Stomach smooth muscle (tissue), 2 donors: ENCODE data around the gene NEURL1B.
A peak's percentile ranks its signal among the peaks of the same experiment; 100 is the strongest.
"Not testable (repeated sequence)": the region's sequence is repeated elsewhere in the genome, so short reads cannot be mapped to it uniquely, and the experiment has no call there.

ENCODE experiments used
- H3K27ac ChIP-seq: one replicate; pipeline ENCODE4 v1.7.0; 2013; ENCODE audit warnings: mild to moderate bottlenecking, low read length, inconsistent platforms
- H3K27me3 ChIP-seq, 2 donors: one replicate each; pipeline ENCODE4 v1.7.0; 2013; ENCODE audit warnings: low read length in 2 of 2; ENCODE audit not compliant: insufficient read depth in 2 of 2, control insufficient read depth in 1 of 2
- H3K36me3 ChIP-seq, 2 donors: one replicate each; pipeline ENCODE4 v1.7.0; 2013; ENCODE audit warnings: low read length in 2 of 2; ENCODE audit not compliant: control insufficient read depth in 2 of 2, insufficient read depth in 2 of 2
- H3K4me1 ChIP-seq: one replicate; pipeline ENCODE4 v1.7.0; 2013; ENCODE audit warnings: low read length; ENCODE audit not compliant: control insufficient read depth, insufficient read depth
- H3K4me3 ChIP-seq, 2 donors: one replicate each; pipeline ENCODE4 v1.7.0; 2013; ENCODE audit warnings: low read length in 2 of 2
- H3K9ac ChIP-seq, 2 donors: one replicate each; pipeline ENCODE4 v1.7.0; 2013; ENCODE audit warnings: low read length in 2 of 2, mild to moderate bottlenecking in 1 of 2
- H3K9me3 ChIP-seq, 2 donors: one replicate each; pipeline ENCODE4 v1.7.0; 2013; ENCODE audit warnings: low read length in 2 of 2; ENCODE audit not compliant: control insufficient read depth in 2 of 2
- donor health status: healthy.
- donor health status: Pancreatic carcinoma.

NEURL1B gene

GRCh38 chr5:172668594-172669071 lies 27.6 kb downstream of the NEURL1B start:
- H3K4me1 ChIP-seq = peaks cover 31% of the 10 kb centered on the region
- no peak overlapping the region for H3K4me3 ChIP-seq
- no peak overlapping the region for H3K27ac ChIP-seq
- H3K9me3 ChIP-seq = no peaks in the 10 kb centered on the region
- H3K27me3 ChIP-seq = no peaks in the 10 kb centered on the region
- H3K9ac ChIP-seq = no peak overlapping the region
- peaks cover 15 to 19% of the 10 kb centered on the region in 2 donors for H3K36me3 ChIP-seq

DNA sequence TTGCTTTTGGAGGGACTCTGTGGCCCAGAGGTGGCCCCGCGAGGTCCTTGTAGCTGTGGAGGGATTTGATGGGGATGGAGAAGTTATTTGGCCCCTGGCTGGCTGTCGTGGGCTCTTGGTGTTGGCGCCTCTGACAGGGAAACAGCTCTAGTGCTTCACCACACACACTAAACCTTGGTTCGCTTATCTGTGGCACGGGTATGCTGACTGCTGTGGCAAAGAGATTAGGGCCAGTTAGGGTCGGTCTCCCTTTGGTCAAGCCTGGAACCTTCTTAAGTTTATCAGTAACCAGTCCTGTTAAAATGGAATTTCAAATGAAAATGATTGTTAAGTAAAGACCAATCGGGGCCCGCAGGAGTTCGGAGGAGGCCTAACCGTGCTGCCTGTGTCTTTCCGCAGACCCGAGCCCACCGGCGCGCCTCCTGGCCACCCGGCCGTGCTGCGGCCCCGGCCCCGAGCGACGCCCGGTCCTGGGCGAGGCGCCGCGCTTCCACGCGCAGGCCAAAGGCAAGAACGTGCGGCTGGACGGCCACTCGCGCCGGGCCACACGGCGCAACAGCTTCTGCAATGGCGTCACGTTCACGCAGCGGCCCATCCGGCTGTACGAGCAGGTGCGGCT lies 28.4 kb downstream of the NEURL1B start:
- no peak overlapping the region for H3K27ac ChIP-seq

GRCh38 chr5:172670005-172670402 lies 28.9 kb downstream of the NEURL1B start:
- H3K36me3 ChIP-seq = peaks cover 15 to 19% of the 10 kb centered on the region in 2 donors
- no peak overlapping the region for H3K4me3 ChIP-seq
- no peaks in the 10 kb centered on the region for H3K27me3 ChIP-seq
- H3K9me3 ChIP-seq = no peaks in the 10 kb centered on the region
- H3K4me1 ChIP-seq = peaks cover 20% of the 10 kb centered on the region
- no peak overlapping the region for H3K9ac ChIP-seq
- no peak overlapping the region for H3K27ac ChIP-seq

More for the DNA sequence above, 28.4 kb downstream of the NEURL1B start:
- Histone ChIP-seq H3K36me3 (peaks cover 15 to 19% of the 10 kb centered on the region in 2 donors), H3K9ac (no peak overlapping the region), H3K9me3 (no peaks in the 10 kb centered on the region), H3K4me3 (no peak overlapping the region), H3K4me1 (peaks cover 23% of the 10 kb centered on the region), H3K27me3 (no peaks in the 10 kb centered on the region)

- Histone ChIP-seq H3K4me3 (no peak overlapping the region), H3K27ac (no peak overlapping the region), H3K27me3 (no peaks in the 10 kb centered on the region), H3K4me1 (peaks cover 16% of the 10 kb centered on the region), H3K9ac (no peak overlapping the region), H3K36me3 (peaks cover 17 to 19% of the 10 kb centered on the region in 2 donors), H3K9me3 (no peaks in the 10 kb centered on the region)
Observed at GRCh38 chr5:172670444-172670843, 29.4 kb downstream of the NEURL1B start.

DNA sequence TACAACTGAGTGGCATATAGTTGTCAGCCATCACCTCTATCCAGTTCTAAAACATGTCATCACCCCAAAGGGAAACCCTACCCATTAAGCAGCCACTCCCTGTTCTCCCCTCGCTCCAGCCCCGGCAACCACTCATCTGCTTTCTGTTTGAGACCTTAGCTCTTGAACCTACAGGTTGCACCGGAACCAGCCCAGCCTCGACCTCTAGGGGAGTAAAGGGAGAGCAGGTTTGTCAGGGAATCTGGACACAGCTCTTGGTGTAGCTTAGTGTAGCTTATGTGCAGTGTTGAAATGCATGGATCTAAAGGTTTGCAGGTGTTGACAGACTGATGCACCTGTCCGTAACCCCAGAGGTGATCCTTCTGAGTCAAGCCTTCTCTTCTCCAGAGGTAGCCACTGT lies 30.0 kb downstream of the NEURL1B start:
- Histone ChIP-seq H3K9ac (no peak overlapping the region), H3K4me3 (no peak overlapping the region), H3K4me1 (peaks cover 11% of the 10 kb centered on the region), H3K27me3 (no peaks in the 10 kb centered on the region), H3K9me3 (no peaks in the 10 kb centered on the region), H3K36me3 (peaks cover 17 to 19% of the 10 kb centered on the region in 2 donors), H3K27ac (no peak overlapping the region)

GRCh38 chr5:172672681-172673080 lies 31.6 kb downstream of the NEURL1B start:
- H3K4me3 ChIP-seq = no peak overlapping the region
- no peaks in the 10 kb centered on the region for H3K27me3 ChIP-seq
- H3K36me3 ChIP-seq = peaks cover 17 to 19% of the 10 kb centered on the region in 2 donors
- H3K27ac ChIP-seq = no peak overlapping the region
- peaks cover 15% of the 10 kb centered on the region for H3K4me1 ChIP-seq
- H3K9ac ChIP-seq = no peak overlapping the region
- H3K9me3 ChIP-seq = no peaks in the 10 kb centered on the region

- Histone ChIP-seq H3K9me3 (no peaks in the 10 kb centered on the region), H3K4me1 (peaks cover 15% of the 10 kb centered on the region), H3K9ac (no peak overlapping the region), H3K27me3 (no peaks in the 10 kb centered on the region), H3K4me3 (no peak overlapping the region), H3K27ac (no peak overlapping the region), H3K36me3 (peaks cover 17 to 19% of the 10 kb centered on the region in 2 donors)
Observed at GRCh38 chr5:172674155-172674554, 33.1 kb downstream of the NEURL1B start.

DNA sequence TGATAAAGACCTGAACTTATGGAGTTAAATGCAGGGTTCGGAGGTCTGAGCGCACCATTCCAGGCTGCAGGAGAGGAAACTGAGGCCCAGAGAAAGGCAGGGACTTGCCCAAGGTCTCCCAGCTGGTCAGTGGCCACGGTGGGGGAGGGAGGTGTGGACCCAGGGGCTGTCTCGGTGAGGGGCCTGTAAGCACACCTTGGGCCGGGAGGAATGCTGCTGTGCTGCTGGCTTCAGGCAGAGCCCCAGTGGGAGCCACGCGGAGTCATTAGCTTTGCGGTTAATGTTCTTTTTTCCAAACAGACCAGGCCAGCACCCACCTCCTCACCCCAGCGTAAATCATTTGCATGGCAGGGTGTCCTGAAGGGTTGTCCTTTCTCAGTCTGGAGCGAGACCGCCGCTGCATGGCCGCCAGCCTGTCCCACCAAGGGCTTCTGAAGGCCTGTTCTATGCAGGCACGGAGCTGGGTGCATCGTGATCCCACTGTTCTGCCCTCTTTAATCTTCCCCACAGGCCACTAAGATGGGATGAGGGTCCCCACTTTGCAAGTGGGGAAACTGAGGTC lies 35.9 kb downstream of the NEURL1B start:
- Histone ChIP-seq H3K27ac (no peak overlapping the region), H3K27me3 (no peaks in the 10 kb centered on the region), H3K4me3 (no peak overlapping the region), H3K4me1 (peaks cover 27% of the 10 kb centered on the region), H3K36me3 (peaks cover 4% of the 10 kb centered on the region in 2 donors), H3K9me3 (no peaks in the 10 kb centered on the region), H3K9ac (no peak overlapping the region)

DNA sequence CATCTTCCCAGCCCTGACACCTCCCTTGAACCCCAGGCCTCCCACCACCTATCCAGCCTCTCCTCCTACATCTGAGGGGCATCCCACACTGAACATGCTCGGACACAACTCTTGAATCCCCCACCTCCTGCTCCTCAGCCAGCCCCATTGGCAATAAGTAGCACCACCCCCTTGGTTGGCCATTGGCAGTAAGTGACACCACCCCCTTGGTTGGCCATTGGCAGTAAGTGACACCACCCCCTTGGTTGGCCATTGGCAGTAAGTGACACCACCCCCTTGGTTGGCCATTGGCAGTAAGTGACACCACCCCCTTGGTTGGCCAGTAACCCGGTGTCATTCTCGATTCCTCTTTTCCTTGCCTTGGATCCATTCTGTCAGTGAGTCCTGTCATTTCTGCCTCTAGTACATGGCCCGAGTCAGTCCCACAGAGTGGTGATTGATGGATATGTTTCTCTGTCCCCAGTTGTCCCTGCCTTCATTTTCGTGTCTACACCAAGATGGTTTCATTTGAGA lies 37.4 kb downstream of the NEURL1B start:
- not testable (repeated sequence) for H3K4me3 ChIP-seq, H3K36me3 ChIP-seq, H3K9ac ChIP-seq, H3K9me3 ChIP-seq, H3K27me3 ChIP-seq
- peak overlapping the region; percentile 41 for H3K27ac ChIP-seq
- H3K4me1 ChIP-seq = peaks cover 27% of the 10 kb centered on the region

GRCh38 chr5:172678902-172679301 lies 37.8 kb downstream of the NEURL1B start:
- Histone ChIP-seq H3K27ac (peak overlapping the region; percentile 41), H3K36me3 (peaks cover 0 to 3% of the 10 kb centered on the region in 2 donors), H3K9ac (no peak overlapping the region), H3K27me3 (no peaks in the 10 kb centered on the region), H3K9me3 (no peaks in the 10 kb centered on the region), H3K4me1 (peaks cover 27% of the 10 kb centered on the region), H3K4me3 (no peak overlapping the region)
